GM12801 (cell line): ENCODE results near the gene ZBTB17.

ENCODE experiments used
- CTCF ChIP-seq: IDR thresholded peaks from one replicate; pipeline ENCODE4 v1.5.1; 2011; ENCODE audit warnings: control low read depth; ENCODE audit not compliant: insufficient read length; ENCODE audit errors: extremely low read depth

ZBTB17 gene

GRCh38 chr1:15975805-15976680 lies at the start of gene ZBTB17:
ZBTB17 (minus strand) TSS chr1:15976101; CDS start chr1:15948495, 27,606 bp downstream.
- TF ChIP-seq CTCF: no peak

- no peak for TF ChIP-seq CTCF
Observed at GRCh38 chr1:16023050-16023653, 47.3 kb upstream of the ZBTB17 start.

- no peak for TF ChIP-seq CTCF
Observed at GRCh38 chr1:16022393-16022792, 46.5 kb upstream of the ZBTB17 start.

GRCh38 chr1:16021681-16022080 lies 45.8 kb upstream of the ZBTB17 start, which contains the start of gene CLCNKA:
CLCNKA (plus strand) TSS chr1:16022036; CDS start chr1:16022620, 584 bp downstream.
- no peak for TF ChIP-seq CTCF

- TF ChIP-seq CTCF: no peak
Observed at GRCh38 chr1:16020325-16020724, 44.4 kb upstream of the ZBTB17 start.

- TF ChIP-seq CTCF: no peak
Observed at GRCh38 chr1:16019644-16020277, 43.9 kb upstream of the ZBTB17 start.
